Glutamatergic neuron (in vitro differentiated cells): ENCODE measurements around the gene NES. TPM values are rescaled to one million over a fixed set of nuclear protein-coding genes. Genes with fewer than 3 reads are reported as not detected.

Experiments used
- DNase-seq: peaks from one replicate; pipeline ENCODE4 v3.0.0; 2022
- H3K27ac Mint-ChIP-seq: one replicate; pipeline ENCODE4 v1.8.0; 2020; ENCODE audit warnings: mild to moderate bottlenecking, mixed read lengths, inconsistent platforms; ENCODE audit not compliant: unreplicated experiment
- H3K27me3 Mint-ChIP-seq: one replicate; pipeline ENCODE4 v1.8.0; 2020; ENCODE audit warnings: mild to moderate bottlenecking, moderate library complexity, mixed read lengths, inconsistent platforms; ENCODE audit not compliant: unreplicated experiment
- H3K36me3 Mint-ChIP-seq: one replicate; pipeline ENCODE4 v1.8.0; 2020; ENCODE audit warnings: mild to moderate bottlenecking, mixed read lengths, inconsistent platforms; ENCODE audit not compliant: unreplicated experiment
- H3K4me1 Mint-ChIP-seq: one replicate; pipeline ENCODE4 v1.8.0; 2020; ENCODE audit warnings: mild to moderate bottlenecking, low read depth, mixed read lengths, inconsistent platforms; ENCODE audit not compliant: unreplicated experiment
- H3K4me3 Mint-ChIP-seq: one replicate; pipeline ENCODE4 v1.8.0; 2020; ENCODE audit warnings: mild to moderate bottlenecking, mixed read lengths, inconsistent platforms; ENCODE audit not compliant: unreplicated experiment
- H3K9me3 Mint-ChIP-seq: one replicate; pipeline ENCODE4 v1.8.0; 2020; ENCODE audit warnings: mild to moderate bottlenecking, moderate library complexity, mixed read lengths, inconsistent platforms; ENCODE audit not compliant: unreplicated experiment
- total RNA-seq: library from RNA; stranded (reverse); fragmentation: NEBNext Ultra II Directional; extraction: Animal tissue kit (Norgen Biotek cat#: 25700); gene quantifications from one replicate; pipeline ENCODE4 v1.2.1, GENCODE V29; 2021; ENCODE audit not compliant: unreplicated experiment
- TF ChIP-seq, protein P1 (sequence below): fragments of 200-600 bp; sonication (generic); IDR thresholded peaks from one replicate; pipeline ENCODE4 v1.5.0; 2021; ENCODE audit not compliant: partially characterized antibody, unreplicated experiment

Gene NES
- total RNA-seq, 1 donor from 2014 or later = 375 TPM

- Mint-ChIP-seq H3K4me3 (peak overlapping the region; percentile 79), H3K27me3 (peaks cover 15% of the 10 kb centered on the region), H3K9me3 (no peaks in the 10 kb centered on the region), H3K4me1 (peaks cover 20% of the 10 kb centered on the region), H3K27ac (peak overlapping the region; percentile 65), H3K36me3 (no peaks in the 10 kb centered on the region)
- TF ChIP-seq, protein P1, sequence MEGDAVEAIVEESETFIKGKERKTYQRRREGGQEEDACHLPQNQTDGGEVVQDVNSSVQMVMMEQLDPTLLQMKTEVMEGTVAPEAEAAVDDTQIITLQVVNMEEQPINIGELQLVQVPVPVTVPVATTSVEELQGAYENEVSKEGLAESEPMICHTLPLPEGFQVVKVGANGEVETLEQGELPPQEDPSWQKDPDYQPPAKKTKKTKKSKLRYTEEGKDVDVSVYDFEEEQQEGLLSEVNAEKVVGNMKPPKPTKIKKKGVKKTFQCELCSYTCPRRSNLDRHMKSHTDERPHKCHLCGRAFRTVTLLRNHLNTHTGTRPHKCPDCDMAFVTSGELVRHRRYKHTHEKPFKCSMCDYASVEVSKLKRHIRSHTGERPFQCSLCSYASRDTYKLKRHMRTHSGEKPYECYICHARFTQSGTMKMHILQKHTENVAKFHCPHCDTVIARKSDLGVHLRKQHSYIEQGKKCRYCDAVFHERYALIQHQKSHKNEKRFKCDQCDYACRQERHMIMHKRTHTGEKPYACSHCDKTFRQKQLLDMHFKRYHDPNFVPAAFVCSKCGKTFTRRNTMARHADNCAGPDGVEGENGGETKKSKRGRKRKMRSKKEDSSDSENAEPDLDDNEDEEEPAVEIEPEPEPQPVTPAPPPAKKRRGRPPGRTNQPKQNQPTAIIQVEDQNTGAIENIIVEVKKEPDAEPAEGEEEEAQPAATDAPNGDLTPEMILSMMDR = no peak
- DNase-seq = peak; percentile 70
Observed at GRCh38 chr1:156706657-156707416, 29.6 kb upstream of the NES start.

DNA sequence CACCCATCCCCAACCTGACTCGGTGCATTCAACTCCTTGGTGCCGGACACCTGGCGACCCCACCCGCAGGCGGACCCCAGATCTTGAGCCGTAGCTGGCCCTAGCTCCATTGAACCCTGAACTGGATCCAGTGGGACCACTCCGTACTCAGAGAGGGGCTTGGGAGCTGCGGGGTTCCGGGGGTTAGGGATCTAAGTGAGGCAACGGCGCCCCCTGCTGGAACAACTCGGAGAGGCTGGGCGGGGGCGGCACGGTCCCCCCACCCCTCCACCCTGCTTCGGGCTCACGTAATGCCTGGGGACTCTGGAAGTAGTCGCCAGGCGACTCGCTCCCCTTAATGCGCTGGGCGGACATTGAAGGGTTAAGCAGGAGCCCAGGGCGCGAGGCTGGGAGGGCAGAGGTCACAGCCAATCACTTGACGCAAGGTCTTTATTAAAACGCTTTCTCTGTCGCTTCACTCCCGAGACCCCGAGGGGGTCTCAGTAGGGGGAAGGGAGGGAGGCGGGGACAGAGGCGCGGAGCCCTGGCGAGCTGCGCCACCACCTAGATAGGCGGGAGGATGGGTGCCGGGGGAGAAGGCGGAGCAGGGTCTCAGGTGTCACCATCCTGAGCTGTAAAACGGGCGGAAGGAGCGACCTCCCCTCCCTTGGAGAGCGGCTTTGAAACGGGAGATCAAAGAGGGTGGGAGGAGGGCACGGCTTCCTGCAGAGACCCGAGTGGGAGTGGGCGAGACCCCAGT, 28.9 kb upstream of the NES start:
- Mint-ChIP-seq H3K9me3 (no peaks in the 10 kb centered on the region), H3K27ac (no peak overlapping the region), H3K4me1 (peaks cover 20% of the 10 kb centered on the region), H3K4me3 (peak overlapping the region; percentile 79), H3K36me3 (no peaks in the 10 kb centered on the region), H3K27me3 (peaks cover 15% of the 10 kb centered on the region)
- TF ChIP-seq, protein P1 = peak; percentile 87
- peak; percentile 81 for DNase-seq

- DNase-seq = peak; percentile 61
- Mint-ChIP-seq H3K27me3 (peaks cover 17% of the 10 kb centered on the region), H3K4me1 (peaks cover 20% of the 10 kb centered on the region), H3K9me3 (no peaks in the 10 kb centered on the region), H3K4me3 (peak within 1 kb of the TSS; percentile 79), H3K36me3 (no peaks in the 10 kb centered on the region), H3K27ac (no peak within 1 kb of the TSS)
- TF ChIP-seq, protein P1 = no peak
Observed at GRCh38 chr1:156705321-156705917, 28.2 kb upstream of the NES start, which contains the start of gene CRABP2. CRABP2 (minus strand) TSS chr1:156705583; CDS start chr1:156705446, 137 bp downstream.

DNA sequence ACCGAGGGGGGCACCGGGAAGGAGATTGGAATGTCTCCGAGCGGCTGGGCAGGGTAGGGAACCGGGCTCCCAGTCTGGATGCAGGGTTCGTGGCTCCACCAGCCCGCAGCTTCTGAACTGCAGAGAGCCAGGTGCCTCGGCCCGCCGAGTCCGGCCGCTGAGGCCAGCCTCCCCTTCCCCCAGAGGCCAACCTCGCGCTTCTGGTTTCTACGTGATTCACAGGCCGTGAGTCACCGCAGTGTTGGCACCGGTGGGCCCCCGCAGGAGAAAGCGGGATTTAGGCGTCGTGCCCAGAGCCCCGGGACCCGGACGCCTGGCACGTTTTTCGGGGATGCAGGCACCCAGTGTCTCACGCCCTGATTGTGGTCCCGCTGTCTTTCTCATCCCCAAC, 27.7 kb upstream of the NES start:
- Mint-ChIP-seq H3K4me3 (peak overlapping the region; percentile 77), H3K27ac (no peak overlapping the region), H3K4me1 (peaks cover 20% of the 10 kb centered on the region)

More for the DNA sequence above, 27.7 kb upstream of the NES start:
- Mint-ChIP-seq H3K27me3 (peaks cover 17% of the 10 kb centered on the region), H3K36me3 (no peaks in the 10 kb centered on the region), H3K9me3 (no peaks in the 10 kb centered on the region)
- TF ChIP-seq, protein P1 = no peak
- DNase-seq = peak; percentile 39
